NB4 (cell line): ENCODE data around the gene TMEM126B.

Source experiments
- DNase-seq: peaks from one replicate; pipeline ENCODE4 v3.0.0; 2010; ENCODE audit warnings: low read depth
- H3K4me3 ChIP-seq: one replicate; pipeline ENCODE4 v1.5.1; 2011; ENCODE audit warnings: mild to moderate bottlenecking, low read depth, low read length, moderate library complexity
- CTCF ChIP-seq: IDR thresholded peaks from one replicate; pipeline ENCODE4 v1.5.1; 2012; ENCODE audit warnings: low read depth, low read length
- MAX ChIP-seq: IDR thresholded peaks from 2 replicates; pipeline ENCODE4 v1.6.1; 2011; ENCODE audit warnings: low read depth, low read length
- MYC ChIP-seq: IDR thresholded peaks from 2 replicates; pipeline ENCODE4 v1.6.1; 2011; ENCODE audit warnings: low read depth, low read length
- POLR2A ChIP-seq: IDR thresholded peaks from 2 replicates; pipeline ENCODE4 v1.6.1; 2011; ENCODE audit warnings: mild to moderate bottlenecking; ENCODE audit not compliant: insufficient read length; ENCODE audit errors: extremely low read depth

TMEM126B gene

GRCh38 chr11:85658180-85658579, 29.8 kb downstream of the TMEM126B start:
- TF ChIP-seq POLR2A, result no peak
- no peak for TF ChIP-seq CTCF
- no peak for TF ChIP-seq MYC
- DNase-seq, result no peak
- no peak overlapping the region for H3K4me3 ChIP-seq

GRCh38 chr11:85661972-85662664, 33.7 kb downstream of the TMEM126B start:
- TF ChIP-seq MYC, result no peak
- no peak for TF ChIP-seq POLR2A
- TF ChIP-seq MAX, result no peak
- no peak for TF ChIP-seq CTCF
- peak; percentile 29 for DNase-seq
- H3K4me3 ChIP-seq, result peak overlapping the region; percentile 80

- peak overlapping the region; percentile 80 for H3K4me3 ChIP-seq
- TF ChIP-seq MYC, result no peak
- no peak for TF ChIP-seq CTCF
- no peak for TF ChIP-seq MAX
- no peak for TF ChIP-seq POLR2A
- DNase-seq, result peak; percentile 43
Measured at GRCh38 chr11:85663080-85663752, 34.8 kb downstream of the TMEM126B start.

GRCh38 chr11:85663753-85664614, 35.6 kb downstream of the TMEM126B start:
- DNase-seq, result peak; percentile 92
- TF ChIP-seq MAX (peak; percentile 58), CTCF (peak; percentile 40), MYC (peak; percentile 29; the same call in 1 of the 2 replicates), POLR2A (peak; percentile 36)

GRCh38 chr11:85664615-85665481, 36.5 kb downstream of the TMEM126B start, which contains the start of gene CREBZF:
Gene CREBZF, minus strand, starts transcription at chr11:85665129. Its CDS starts 254 bp downstream, at chr11:85664875.
- TF ChIP-seq MYC (peak; percentile 76), MAX (peak; percentile 51), CTCF (no peak), POLR2A (peak; percentile 97)
- DNase-seq, result peak; percentile 98
- peak within 1 kb of the TSS; percentile 80 for H3K4me3 ChIP-seq

More at GRCh38 chr11:85663753-85664614, 35.6 kb downstream of the TMEM126B start:
- peak overlapping the region; percentile 80 for H3K4me3 ChIP-seq
